ENCODE data around the gene MED8. TPM values are rescaled to one million over a fixed set of nuclear protein-coding genes. Genes with fewer than 3 reads are reported as not detected.
A peak's percentile ranks its signal among the peaks of the same experiment; 100 is the strongest.

Gene MED8
- total and polyA plus RNA-seq, 9 of the 15 experiments (the other 6 are each of a cell fraction or from before 2014, with no cell fraction given) = 23.0 to 120 (median 56.4) TPM

DNA sequence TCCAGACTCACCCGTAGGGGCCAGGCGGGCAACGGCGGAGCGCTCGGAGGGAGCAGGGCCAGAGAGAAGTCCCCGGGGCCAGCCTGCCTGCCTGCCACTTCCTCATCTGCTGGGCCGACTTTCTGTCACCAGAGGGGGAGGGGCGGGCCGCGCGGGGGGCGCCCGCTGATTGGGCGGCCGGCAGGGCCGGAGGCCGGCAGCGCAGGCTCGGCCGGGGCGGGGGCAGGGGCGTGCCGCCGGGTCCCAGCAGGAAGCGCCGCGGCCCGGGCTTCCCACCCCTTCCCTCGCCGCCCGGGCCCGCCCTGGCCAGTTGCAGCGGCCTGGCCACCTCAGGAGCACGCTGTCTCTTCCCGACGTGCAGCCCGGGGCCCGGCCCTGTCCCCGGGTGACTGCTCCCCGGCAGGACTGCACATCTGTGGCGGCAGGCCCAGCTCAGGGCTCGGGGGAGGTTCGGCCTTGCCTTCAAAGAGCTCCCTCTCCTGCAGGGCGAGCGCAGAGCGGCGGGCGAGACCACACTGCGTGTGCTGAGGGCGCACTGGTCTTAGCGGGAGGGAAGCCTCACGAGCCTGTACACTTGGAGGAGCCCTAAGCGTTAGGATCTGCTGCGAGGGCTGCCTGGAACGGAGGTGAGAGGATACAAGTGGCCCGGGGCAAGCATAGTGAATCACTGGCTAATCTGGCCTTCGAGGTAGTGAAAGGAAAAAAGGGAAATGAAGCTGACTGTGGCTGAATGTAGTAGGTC, 21.5 kb downstream of the MED8 start, which contains the start of gene ELOVL1 (continued):
- TF ChIP-seq, protein P1, sequence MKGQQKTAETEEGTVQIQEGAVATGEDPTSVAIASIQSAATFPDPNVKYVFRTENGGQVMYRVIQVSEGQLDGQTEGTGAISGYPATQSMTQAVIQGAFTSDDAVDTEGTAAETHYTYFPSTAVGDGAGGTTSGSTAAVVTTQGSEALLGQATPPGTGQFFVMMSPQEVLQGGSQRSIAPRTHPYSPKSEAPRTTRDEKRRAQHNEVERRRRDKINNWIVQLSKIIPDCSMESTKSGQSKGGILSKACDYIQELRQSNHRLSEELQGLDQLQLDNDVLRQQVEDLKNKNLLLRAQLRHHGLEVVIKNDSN (CRISPR knock-in tag; IDR thresholded peaks at IDR 0.05) = 0 out of 2 replicates have a peak, but pooled peaks have one; percentile 26
- TF ChIP-seq ZNF589 (CRISPR knock-in tag; IDR thresholded peaks at IDR 0.05; ENCODE audit: low read depth) (no peak), C11orf30 (IDR thresholded peaks at IDR 0.05; ENCODE audit: low read depth) (no peak), SAP30 (IDR thresholded peaks at IDR 0.05; ENCODE audit: borderline replicate concordance, insufficient read depth, low read depth, low read length, poor library complexity, severe bottlenecking) (peak; percentile 84), ZNF165 (CRISPR knock-in tag; IDR thresholded peaks at IDR 0.05; ENCODE audit: borderline replicate concordance) (peak; percentile 52; the same call in 1 of the 2 replicates), CC2D1A (IDR thresholded peaks at IDR 0.05) (no peak), TARDBP (IDR thresholded peaks at IDR 0.05) (peak; percentile 92; the same call in 1 of the 2 replicates), EGR1 (conservative IDR thresholded peaks at IDR 0.05) (no peak), ZNF584 (CRISPR knock-in tag; IDR thresholded peaks at IDR 0.05; ENCODE audit: low read depth) (no peak), YBX1 (IDR thresholded peaks at IDR 0.05) (no peak), LEF1 (IDR thresholded peaks at IDR 0.05) (no peak), CREM (IDR thresholded peaks at IDR 0.05; ENCODE audit: low read depth) (peak; percentile 70), SRSF7 (optimal IDR thresholded peaks at IDR 0.05; ENCODE audit: low read depth, low read length) (no peak), SNRNP70 (optimal IDR thresholded peaks at IDR 0.05; ENCODE audit: low read depth, low read length) (no peak), NRF1 (conservative IDR thresholded peaks at IDR 0.05 in 1 of 2, IDR thresholded peaks at IDR 0.05 in 1 of 2) (peak; percentile 77 to 82), SMAD2 (IDR thresholded peaks at IDR 0.05; ENCODE audit: low read depth, low read length) (no peak)
- TF ChIP-seq, protein P2, sequence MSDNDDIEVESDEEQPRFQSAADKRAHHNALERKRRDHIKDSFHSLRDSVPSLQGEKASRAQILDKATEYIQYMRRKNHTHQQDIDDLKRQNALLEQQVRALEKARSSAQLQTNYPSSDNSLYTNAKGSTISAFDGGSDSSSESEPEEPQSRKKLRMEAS (CRISPR knock-in tag; IDR thresholded peaks at IDR 0.05) = peak; percentile 93
- TF ChIP-seq, protein P3, sequence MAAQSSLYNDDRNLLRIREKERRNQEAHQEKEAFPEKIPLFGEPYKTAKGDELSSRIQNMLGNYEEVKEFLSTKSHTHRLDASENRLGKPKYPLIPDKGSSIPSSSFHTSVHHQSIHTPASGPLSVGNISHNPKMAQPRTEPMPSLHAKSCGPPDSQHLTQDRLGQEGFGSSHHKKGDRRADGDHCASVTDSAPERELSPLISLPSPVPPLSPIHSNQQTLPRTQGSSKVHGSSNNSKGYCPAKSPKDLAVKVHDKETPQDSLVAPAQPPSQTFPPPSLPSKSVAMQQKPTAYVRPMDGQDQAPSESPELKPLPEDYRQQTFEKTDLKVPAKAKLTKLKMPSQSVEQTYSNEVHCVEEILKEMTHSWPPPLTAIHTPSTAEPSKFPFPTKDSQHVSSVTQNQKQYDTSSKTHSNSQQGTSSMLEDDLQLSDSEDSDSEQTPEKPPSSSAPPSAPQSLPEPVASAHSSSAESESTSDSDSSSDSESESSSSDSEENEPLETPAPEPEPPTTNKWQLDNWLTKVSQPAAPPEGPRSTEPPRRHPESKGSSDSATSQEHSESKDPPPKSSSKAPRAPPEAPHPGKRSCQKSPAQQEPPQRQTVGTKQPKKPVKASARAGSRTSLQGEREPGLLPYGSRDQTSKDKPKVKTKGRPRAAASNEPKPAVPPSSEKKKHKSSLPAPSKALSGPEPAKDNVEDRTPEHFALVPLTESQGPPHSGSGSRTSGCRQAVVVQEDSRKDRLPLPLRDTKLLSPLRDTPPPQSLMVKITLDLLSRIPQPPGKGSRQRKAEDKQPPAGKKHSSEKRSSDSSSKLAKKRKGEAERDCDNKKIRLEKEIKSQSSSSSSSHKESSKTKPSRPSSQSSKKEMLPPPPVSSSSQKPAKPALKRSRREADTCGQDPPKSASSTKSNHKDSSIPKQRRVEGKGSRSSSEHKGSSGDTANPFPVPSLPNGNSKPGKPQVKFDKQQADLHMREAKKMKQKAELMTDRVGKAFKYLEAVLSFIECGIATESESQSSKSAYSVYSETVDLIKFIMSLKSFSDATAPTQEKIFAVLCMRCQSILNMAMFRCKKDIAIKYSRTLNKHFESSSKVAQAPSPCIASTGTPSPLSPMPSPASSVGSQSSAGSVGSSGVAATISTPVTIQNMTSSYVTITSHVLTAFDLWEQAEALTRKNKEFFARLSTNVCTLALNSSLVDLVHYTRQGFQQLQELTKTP (IDR thresholded peaks at IDR 0.05; ENCODE audit: low read depth in 1 of 2, partially characterized antibody in 2 of 2) = peak in 1 of 2 experiments; percentile 61
- TF ChIP-seq, protein P4, sequence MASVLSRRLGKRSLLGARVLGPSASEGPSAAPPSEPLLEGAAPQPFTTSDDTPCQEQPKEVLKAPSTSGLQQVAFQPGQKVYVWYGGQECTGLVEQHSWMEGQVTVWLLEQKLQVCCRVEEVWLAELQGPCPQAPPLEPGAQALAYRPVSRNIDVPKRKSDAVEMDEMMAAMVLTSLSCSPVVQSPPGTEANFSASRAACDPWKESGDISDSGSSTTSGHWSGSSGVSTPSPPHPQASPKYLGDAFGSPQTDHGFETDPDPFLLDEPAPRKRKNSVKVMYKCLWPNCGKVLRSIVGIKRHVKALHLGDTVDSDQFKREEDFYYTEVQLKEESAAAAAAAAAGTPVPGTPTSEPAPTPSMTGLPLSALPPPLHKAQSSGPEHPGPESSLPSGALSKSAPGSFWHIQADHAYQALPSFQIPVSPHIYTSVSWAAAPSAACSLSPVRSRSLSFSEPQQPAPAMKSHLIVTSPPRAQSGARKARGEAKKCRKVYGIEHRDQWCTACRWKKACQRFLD (CRISPR knock-in tag; IDR thresholded peaks at IDR 0.05) = peak; percentile 70; the same call in 1 of the 2 replicates
- TF ChIP-seq, protein P5, sequence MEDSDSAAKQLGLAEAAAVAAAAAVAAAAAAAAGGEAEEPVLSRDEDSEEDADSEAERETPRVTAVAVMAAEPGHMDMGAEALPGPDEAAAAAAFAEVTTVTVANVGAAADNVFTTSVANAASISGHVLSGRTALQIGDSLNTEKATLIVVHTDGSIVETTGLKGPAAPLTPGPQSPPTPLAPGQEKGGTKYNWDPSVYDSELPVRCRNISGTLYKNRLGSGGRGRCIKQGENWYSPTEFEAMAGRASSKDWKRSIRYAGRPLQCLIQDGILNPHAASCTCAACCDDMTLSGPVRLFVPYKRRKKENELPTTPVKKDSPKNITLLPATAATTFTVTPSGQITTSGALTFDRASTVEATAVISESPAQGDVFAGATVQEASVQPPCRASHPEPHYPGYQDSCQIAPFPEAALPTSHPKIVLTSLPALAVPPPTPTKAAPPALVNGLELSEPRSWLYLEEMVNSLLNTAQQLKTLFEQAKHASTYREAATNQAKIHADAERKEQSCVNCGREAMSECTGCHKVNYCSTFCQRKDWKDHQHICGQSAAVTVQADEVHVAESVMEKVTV (CRISPR knock-in tag; IDR thresholded peaks at IDR 0.05) = peak; percentile 53; the same call in 1 of the 2 replicates
